Spinal cord (tissue), 10 donors: ENCODE results near the gene ZC3H12A. TPM values are rescaled to one million over a fixed set of nuclear protein-coding genes. Genes with fewer than 3 reads are reported as not detected.

Experiments
- DNase-seq, 6 donors: peaks; one replicate each; pipeline versions ENCODE4 v3.0.0 to v3.0.0-alpha.2; 2013 to 2015; ENCODE audit warnings: low spot score in 6 of 6, low read depth in 4 of 6
- H3K27ac ChIP-seq: one replicate; pipeline ENCODE4 v1.5.1; 2013; ENCODE audit warnings: low read depth, low read length, control low read depth
- H3K27me3 ChIP-seq: one replicate; pipeline ENCODE4 v1.6.1; 2013; ENCODE audit warnings: low read length; ENCODE audit not compliant: control insufficient read depth, insufficient read depth
- H3K36me3 ChIP-seq: one replicate; pipeline ENCODE4 v1.6.1; 2013; ENCODE audit warnings: low read length; ENCODE audit not compliant: control insufficient read depth, insufficient read depth
- H3K4me1 ChIP-seq: one replicate; pipeline ENCODE4 v1.6.1; 2013; ENCODE audit warnings: low read length; ENCODE audit not compliant: control insufficient read depth, insufficient read depth
- H3K4me3 ChIP-seq: one replicate; pipeline ENCODE4 v1.5.1; 2013; ENCODE audit warnings: low read depth, low read length, control low read depth
- H3K9me3 ChIP-seq: one replicate; pipeline ENCODE4 v1.6.1; 2013; ENCODE audit warnings: low read length; ENCODE audit not compliant: control insufficient read depth, insufficient read depth
- WGBS: methylation state at CpG from one replicate; pipeline ENCODE4 v1.1.5; 2013; ENCODE audit warnings: missing lambda C conversion rate; ENCODE audit not compliant: insufficient coverage; 5-methylcytosine and 5-hydroxymethylcytosine counted together
- long read RNA-seq, 4 donors: transcript quantifications; one replicate each; lab custom pipeline, GENCODE V29; 2026
- polyA plus RNA-seq, 2 donors: library from polyadenylated mRNA; unstranded; fragments of 120-200 nt; gene quantifications; one replicate each; pipeline ENCODE4 v1.2.1, GENCODE V29; 2013; ENCODE audit not compliant: insufficient read length in 2 of 2
- total RNA-seq, 2 donors: library from RNA; depleted of rRNA in 1 of 2; stranded (reverse); fragments of 120-200 nt in 1 of 2; fragments of >200 nt in 1 of 2; gene quantifications; one replicate each; pipeline versions ENCODE4 v1.2.3 to v1.2.4, GENCODE V29; 2013 to 2014
- donor health status: healthy.

Gene ZC3H12A
- 1 to 10 TPM; 1.2 to 2.4 TPM for total RNA-seq
- polyA plus RNA-seq = 1 to 10 TPM in 1 of 2 donors, under 1 TPM in 1; 0.65 to 1.2 TPM
- long read RNA-seq, donor 1 = 0 reads
- long read RNA-seq, donor 2 = 0 reads
- long read RNA-seq, donor 3 = 0 reads
- long read RNA-seq, donor 4 = 0 reads

DNA sequence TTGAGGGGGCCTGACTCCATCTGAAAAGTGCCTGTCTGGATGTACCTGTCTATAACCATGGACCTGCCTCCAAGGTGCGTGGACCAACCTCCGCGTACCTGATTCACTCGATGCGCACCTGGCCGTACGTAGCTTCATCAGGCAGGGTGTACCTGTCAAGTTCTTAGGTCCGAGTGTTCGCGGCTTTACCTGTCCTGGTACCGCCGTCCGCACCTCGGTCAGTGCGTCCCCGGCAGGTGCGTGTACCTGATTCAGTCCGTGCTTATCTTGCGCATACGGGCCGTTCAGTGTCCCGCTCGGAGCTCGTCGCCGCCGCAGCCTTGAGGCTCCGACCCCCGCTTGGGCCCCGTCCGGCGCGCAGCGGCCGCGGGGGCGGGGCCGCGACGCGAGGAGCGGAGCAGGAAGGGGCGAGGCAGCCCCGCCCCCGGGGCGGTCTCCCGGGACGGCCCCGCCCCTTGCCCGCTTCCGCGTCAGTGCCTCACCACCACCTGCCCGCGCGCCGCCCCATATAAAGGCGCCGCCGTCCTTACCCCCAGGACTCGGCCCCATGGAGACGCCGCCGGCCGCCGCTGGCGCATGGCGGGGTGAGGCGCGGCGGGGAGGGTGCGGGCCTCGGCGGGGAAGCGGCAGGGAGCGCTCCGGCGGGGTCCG, at the start of gene ZC3H12A:
Gene ZC3H12A, plus strand, starts transcription at position 535 of the 651 bp plus-strand sequence. CDS start 917 bp downstream, outside the sequence.
- under 1% methylated on average over 74 of the region's 78 CpGs for WGBS
- H3K36me3 ChIP-seq = peaks cover 19% of the 10 kb centered on the region
- H3K27me3 ChIP-seq = peaks cover 12% of the 10 kb centered on the region
- peaks cover 65% of the 10 kb centered on the region for H3K4me1 ChIP-seq
- peak in 5 of 6 donors; percentile 54 to 93 (median 62) for DNase-seq
- no peaks in the 10 kb centered on the region for H3K9me3 ChIP-seq
- H3K27ac ChIP-seq = no peak within 1 kb of the TSS
- peak within 1 kb of the TSS; percentile 61 for H3K4me3 ChIP-seq

DNA sequence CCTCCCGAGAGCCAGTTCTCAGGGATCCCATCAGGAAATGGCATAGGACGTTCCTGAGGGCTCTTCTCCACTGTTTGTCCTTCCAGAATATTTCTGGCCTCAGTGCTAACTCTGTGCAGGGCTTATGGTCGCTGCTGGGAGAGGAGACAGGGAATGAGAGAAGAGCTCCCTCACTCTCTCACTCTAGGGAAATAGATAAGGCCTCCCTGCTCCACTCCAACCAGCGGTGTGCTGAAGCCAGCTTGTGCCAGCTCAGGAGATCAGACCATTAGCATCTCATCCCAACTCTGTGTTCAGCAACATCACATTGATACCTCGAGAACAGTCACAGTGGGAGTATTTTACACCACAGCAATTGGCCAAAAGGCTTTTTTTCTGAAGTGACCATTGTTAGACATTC, 49.2 kb upstream of the ZC3H12A start:
- H3K4me1 ChIP-seq = no peaks in the 10 kb centered on the region
- no peaks in the 10 kb centered on the region for H3K36me3 ChIP-seq
- DNase-seq = no peak
- H3K9me3 ChIP-seq = no peaks in the 10 kb centered on the region
- no peak overlapping the region for H3K27ac ChIP-seq
- no peaks in the 10 kb centered on the region for H3K27me3 ChIP-seq
- no peak overlapping the region for H3K4me3 ChIP-seq
- 54% methylated on average over 4 of the region's 5 CpGs for WGBS

DNA sequence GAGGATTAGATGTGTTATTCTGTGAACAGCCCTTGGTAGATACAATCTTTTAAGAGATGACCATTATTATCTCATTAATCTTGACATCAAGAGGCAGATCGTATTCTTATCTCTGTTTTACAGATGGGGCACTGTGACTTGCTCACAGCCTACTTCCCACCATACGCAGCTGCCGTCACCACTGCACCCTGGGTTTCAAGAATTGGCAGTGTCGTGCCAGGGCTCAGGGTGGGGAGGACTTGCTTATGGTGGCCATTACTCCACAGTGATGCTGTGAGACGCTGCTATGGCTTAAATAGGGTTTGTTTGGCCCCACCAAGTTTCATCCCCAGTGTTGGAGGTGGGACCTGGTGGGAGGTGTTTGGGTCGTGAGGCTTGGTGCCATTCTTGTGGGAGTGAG, 45.4 kb upstream of the ZC3H12A start:
- WGBS = 80% methylated on average over 4 of the region's 6 CpGs
- no peaks in the 10 kb centered on the region for H3K36me3 ChIP-seq
- no peaks in the 10 kb centered on the region for H3K27me3 ChIP-seq

DNA sequence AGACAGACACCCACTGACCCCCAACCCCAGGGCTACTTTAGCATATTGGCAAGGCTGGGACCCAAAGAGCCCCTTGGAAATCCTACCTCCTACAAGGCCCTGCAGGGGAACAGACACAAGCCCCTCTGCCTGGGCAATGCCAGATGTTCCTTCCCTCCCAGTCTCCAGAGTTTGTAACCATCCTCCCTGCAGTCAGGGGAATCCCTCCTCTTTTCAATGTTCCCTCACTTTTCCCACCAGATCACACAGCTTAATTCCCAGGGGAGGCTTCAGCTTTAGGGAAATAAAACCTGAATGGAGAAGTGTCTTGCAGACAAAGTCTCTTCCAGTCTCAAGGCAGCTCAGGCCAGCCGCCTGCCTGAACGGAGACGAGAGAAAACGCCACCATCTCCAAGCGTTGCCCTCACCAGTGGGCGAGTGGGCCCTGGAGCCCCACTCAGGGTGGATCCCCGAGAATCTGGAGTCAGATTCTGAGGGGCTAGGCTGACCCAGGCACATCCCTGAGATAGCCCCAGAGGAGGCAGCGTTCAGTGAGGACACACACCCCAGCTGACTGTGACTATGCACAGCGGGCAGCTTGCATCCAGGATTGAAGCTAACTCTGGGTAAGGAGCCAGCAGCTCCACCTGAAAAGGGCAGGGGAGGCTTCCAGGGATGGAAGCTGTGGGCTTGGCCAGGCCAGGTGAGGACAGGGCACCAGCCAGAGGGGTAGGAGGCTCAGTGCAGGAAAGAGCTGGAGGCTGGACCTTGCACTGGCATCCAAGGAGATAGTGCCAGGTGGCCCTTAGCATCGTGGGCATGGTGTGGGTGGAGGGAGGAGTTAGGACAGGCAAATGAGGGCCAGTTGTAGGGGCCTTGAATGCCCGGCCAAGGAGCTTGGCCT, 44.0 kb upstream of the ZC3H12A start:
- H3K4me3 ChIP-seq = no peak overlapping the region
- no peaks in the 10 kb centered on the region for H3K9me3 ChIP-seq
- DNase-seq = peak in 1 of 6 donors; percentile 60
- H3K27me3 ChIP-seq = no peaks in the 10 kb centered on the region
- H3K27ac ChIP-seq = no peak overlapping the region
- 73% methylated on average over 11 of the region's 11 CpGs for WGBS
- H3K36me3 ChIP-seq = no peaks in the 10 kb centered on the region
- H3K4me1 ChIP-seq = peaks cover 29% of the 10 kb centered on the region

More for the DNA sequence above, 45.4 kb upstream of the ZC3H12A start:
- Histone ChIP-seq H3K9me3 (no peaks in the 10 kb centered on the region), H3K27ac (no peak overlapping the region), H3K4me3 (no peak overlapping the region), H3K4me1 (peaks cover 24% of the 10 kb centered on the region)
- no peak for DNase-seq

DNA sequence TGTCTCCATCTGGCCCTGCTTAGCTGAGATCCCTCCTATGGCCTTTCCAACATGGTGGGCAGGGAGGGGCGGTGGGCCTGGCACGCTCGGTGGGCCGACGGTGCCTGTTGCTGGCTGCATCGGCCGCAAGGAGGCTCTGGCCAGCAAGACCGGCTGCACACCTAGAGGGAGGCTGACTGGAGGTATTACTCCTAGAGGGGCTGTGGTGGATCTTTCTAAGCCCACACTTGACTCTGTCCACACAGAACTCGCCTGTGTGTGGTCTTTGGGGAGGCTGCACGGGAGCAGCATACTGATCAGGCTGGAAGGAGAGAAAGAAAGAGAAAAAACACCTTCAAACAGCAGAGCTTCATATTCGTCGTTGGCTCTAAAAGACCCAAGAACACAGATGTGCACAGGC, 41.7 kb upstream of the ZC3H12A start:
- H3K27me3 ChIP-seq = no peaks in the 10 kb centered on the region
- peak in 2 of 6 donors; percentile 29 to 74 for DNase-seq
- no peaks in the 10 kb centered on the region for H3K36me3 ChIP-seq
- no peak overlapping the region for H3K27ac ChIP-seq
- H3K4me1 ChIP-seq = peaks cover 29% of the 10 kb centered on the region
- WGBS = 30% methylated on average over 10 of the region's 12 CpGs
- no peaks in the 10 kb centered on the region for H3K9me3 ChIP-seq
- H3K4me3 ChIP-seq = no peak overlapping the region

DNA sequence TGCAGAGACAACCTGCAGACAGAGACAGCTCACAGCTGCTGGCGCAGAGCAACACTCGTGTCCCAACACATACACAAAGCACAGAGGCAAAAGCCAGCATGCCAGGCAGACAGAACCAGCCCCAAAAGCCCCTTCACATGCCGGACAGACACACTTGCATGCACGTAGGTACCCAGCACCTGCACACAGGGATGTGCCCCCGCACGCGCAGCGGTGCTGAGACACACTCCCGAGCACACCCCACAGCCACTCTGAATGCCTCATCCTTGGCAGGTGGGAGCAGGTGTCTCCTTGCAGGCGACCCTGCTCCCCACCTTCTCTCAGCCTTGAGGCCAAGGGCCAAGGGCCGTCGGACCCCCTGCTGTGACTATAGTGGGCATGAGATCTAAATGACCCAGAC, 41.2 kb upstream of the ZC3H12A start:
- Histone ChIP-seq H3K4me3 (no peak overlapping the region), H3K9me3 (no peaks in the 10 kb centered on the region), H3K27ac (no peak overlapping the region), H3K36me3 (no peaks in the 10 kb centered on the region), H3K4me1 (peaks cover 29% of the 10 kb centered on the region), H3K27me3 (no peaks in the 10 kb centered on the region)
- DNase-seq = peak in 1 of 6 donors; percentile 24
- 58% methylated on average over 5 of the region's 12 CpGs for WGBS

DNA sequence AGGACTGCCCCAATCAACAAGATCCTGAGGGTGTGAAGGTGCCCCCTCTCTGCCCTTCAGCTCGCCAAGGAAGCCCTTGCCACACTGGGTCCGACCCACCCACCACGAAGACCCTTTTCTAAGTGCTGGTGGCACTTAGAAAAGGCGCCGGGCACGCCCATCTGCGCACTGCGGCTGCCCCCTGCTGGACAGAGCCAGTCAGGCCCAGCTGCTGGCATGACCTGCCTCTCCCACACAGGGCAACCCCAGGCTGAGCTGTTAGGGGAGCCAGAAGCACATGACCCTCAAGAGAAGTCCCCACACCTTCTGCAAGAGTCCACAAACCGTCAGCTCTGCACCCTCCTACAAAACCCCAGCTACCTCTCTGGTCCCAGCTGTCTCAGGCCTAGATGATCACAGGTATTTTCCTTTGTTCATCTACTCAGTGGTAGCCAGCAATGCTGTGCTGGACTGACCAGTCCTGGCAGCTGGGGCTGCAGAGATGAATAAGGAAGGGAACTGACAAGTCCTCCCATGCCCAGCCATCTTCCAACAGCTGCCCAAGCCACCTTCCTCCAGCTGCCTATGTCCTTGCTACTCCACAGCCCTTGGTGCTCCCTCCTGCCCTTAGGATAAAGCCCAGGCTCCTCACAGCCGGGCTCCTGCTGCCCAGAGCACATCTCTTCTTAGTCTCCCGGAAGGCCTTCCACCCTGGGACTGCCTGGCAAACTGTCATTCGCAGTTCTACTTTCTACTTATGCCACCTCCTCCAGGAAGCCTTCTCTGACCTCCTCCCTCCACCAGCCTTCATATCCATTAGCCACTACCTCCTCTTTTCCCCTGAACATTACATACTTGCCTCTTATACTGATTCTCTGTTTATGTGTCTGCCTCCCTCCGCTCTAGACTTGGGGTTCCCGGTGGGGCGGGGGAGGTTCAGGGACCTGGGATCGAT, 39.8 kb upstream of the ZC3H12A start:
- Histone ChIP-seq H3K27ac (no peak overlapping the region), H3K9me3 (no peaks in the 10 kb centered on the region), H3K4me3 (no peak overlapping the region), H3K36me3 (no peaks in the 10 kb centered on the region), H3K27me3 (no peaks in the 10 kb centered on the region), H3K4me1 (peaks cover 37% of the 10 kb centered on the region)
- DNase-seq = peak in 4 of 6 donors; percentile 51 to 90 (median 72)
- WGBS = 19% methylated on average over 12 of the region's 16 CpGs

DNA sequence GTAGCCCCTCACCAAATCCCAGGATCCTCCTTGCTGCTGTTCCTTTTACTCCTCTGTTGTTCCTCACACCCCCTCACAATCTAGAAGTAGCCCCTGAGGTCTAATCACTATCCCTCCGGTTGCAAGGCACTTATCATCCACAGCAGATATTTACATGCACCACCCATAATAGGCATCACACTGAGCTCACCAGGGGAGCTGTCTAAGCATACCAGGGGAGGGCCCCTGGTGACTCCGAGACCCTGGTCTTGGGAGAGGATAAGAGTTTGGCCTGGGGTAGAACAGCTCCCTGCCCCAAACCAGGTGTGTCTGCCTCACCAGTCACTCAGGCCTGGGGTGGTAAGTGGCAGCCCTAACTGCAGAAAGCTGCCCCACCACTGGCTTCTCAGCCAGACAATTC, 37.3 kb upstream of the ZC3H12A start:
- no peaks in the 10 kb centered on the region for H3K9me3 ChIP-seq
- H3K27ac ChIP-seq = no peak overlapping the region
- no peaks in the 10 kb centered on the region for H3K36me3 ChIP-seq
- 60% methylated on average over 2 of the region's 2 CpGs for WGBS
- no peak for DNase-seq
- H3K4me3 ChIP-seq = no peak overlapping the region
- no peaks in the 10 kb centered on the region for H3K27me3 ChIP-seq
- H3K4me1 ChIP-seq = peaks cover 31% of the 10 kb centered on the region
